ENCODE results near the gene ZNF649. TPM values are rescaled to one million over a fixed set of nuclear protein-coding genes. Genes with fewer than 3 reads are reported as not detected.

ZNF649 gene
- total RNA-seq, 1 experiment from 2014 or later = 8.8 TPM

GRCh38 chr19:51861870-51862622, 42.8 kb downstream of the ZNF649 start:
- H4K20me1 ChIP-seq (ENCODE audit: insufficient read depth) = no peaks in the 10 kb centered on the region
- BruUV-seq (replicated peaks) = no TSS peak
- CTCF ChIA-PET = no interaction called here

More at GRCh38 chr19:51861870-51862622, 42.8 kb downstream of the ZNF649 start:
- TF ChIP-seq EZH2 (IDR thresholded peaks at IDR 0.05; ENCODE audit: low read depth) (no peak), CTCF (conservative IDR thresholded peaks at IDR 0.05) (no peak)
- Histone ChIP-seq H3K4me3 (no peak overlapping the region), H3K9me2 (ENCODE audit: insufficient read depth) (no peaks in the 10 kb centered on the region), H3K4me2 (no peak overlapping the region), H3K79me2 (ENCODE audit: low read depth) (no peaks in the 10 kb centered on the region), H3K9me3 (ENCODE audit: insufficient read depth, low read depth) (peaks cover 83% of the 10 kb centered on the region), H3K36me3 (ENCODE audit: low read depth) (no peaks in the 10 kb centered on the region), H3K27me3 (ENCODE audit: insufficient read depth, low read depth) (no peaks in the 10 kb centered on the region), H3F3A (ENCODE audit: insufficient read depth, low read depth) (no peaks in the 10 kb centered on the region), H3K4me1 (replicated peaks; ENCODE audit: insufficient read depth) (no peaks in the 10 kb centered on the region), H2AFZ (no peak overlapping the region), H3K27ac (no peak overlapping the region)
- POLR2A ChIA-PET (ENCODE audit: unreplicated experiment) = no interaction called here
- no peak for DNase-seq
- intact Hi-C loops (cut with micrococcal nuclease; ENCODE audit: unreplicated experiment) = no loop called here

Other genes starting within 250 kb of the ZNF649 start
- gene SPACA6, start 211.7 kb downstream of the ZNF649 start, total RNA-seq (2021) = 29.5 and 40.5 TPM in 2 replicates
- gene HAS1, start 181.0 kb downstream of the ZNF649 start, total RNA-seq (2021) = not detected in 2 replicates
- not detected in 2 replicates for gene FPR1, start 153.1 kb downstream of the ZNF649 start, total RNA-seq (2021)
- gene FPR2, start 143.8 kb downstream of the ZNF649 start, total RNA-seq (2021) = not detected in 2 replicates
- not detected in 2 replicates for gene FPR3, start 109.9 kb downstream of the ZNF649 start, total RNA-seq (2021)
- gene ZNF577, start 17.1 kb downstream of the ZNF649 start, total RNA-seq (2021) = 5.3 and 5.4 TPM in 2 replicates
- gene ZNF613, start 22.5 kb upstream of the ZNF649 start, total RNA-seq (2021) = 4.8 and 5.6 TPM in 2 replicates
- gene ZNF350, start 81.8 kb upstream of the ZNF649 start, total RNA-seq (2021) = 12.0 and 12.4 TPM in 2 replicates
- gene ZNF615, start 103.2 kb upstream of the ZNF649 start, total RNA-seq (2021) = 5.3 and 8.5 TPM in 2 replicates
- 8.6 and 9.9 TPM in 2 replicates for gene ZNF614, start 123.4 kb upstream of the ZNF649 start, total RNA-seq (2021)
- 8.1 and 9.9 TPM in 2 replicates for gene ZNF432, start 143.8 kb upstream of the ZNF649 start, total RNA-seq (2021)
- 20.4 and 24.9 TPM in 2 replicates for gene ZNF841, start 190.7 kb upstream of the ZNF649 start, total RNA-seq (2021)
- gene ZNF616, start 234.9 kb upstream of the ZNF649 start, total RNA-seq (2021) = 9.9 and 12.6 TPM in 2 replicates

All from PC-9 (cell line).